HL-60 (cell line): ENCODE results near the gene NAALADL2.

Experiments used
- DNase-seq, 2 experiments: peaks; one replicate each; pipeline ENCODE4 v3.0.0-alpha.2; 2010 to 2020; ENCODE audit warnings: low read depth in 1 of 2, low spot score in 1 of 2
- H3K27ac ChIP-seq: fragments of 250-450 bp; sonication (Bioruptor Pico); replicated peaks from 2 replicates; pipeline ENCODE4 v1.5.1; 2020; ENCODE audit warnings: mild to moderate bottlenecking, moderate library complexity
- H3K27me3 ChIP-seq: fragments of 250-450 bp; sonication (Bioruptor Pico); 2 replicates; pipeline ENCODE4 v1.5.1; 2021; ENCODE audit warnings: mild to moderate bottlenecking, moderate library complexity; ENCODE audit not compliant: insufficient read depth, poor library complexity, severe bottlenecking
- H3K4me3 ChIP-seq: replicated peaks from 2 replicates; pipeline ENCODE4 v1.5.1; 2011; ENCODE audit warnings: mild to moderate bottlenecking, control low read depth, low read length; ENCODE audit not compliant: insufficient read depth
- GABPA ChIP-seq: IDR thresholded peaks from 2 replicates; pipeline ENCODE4 v1.6.1; 2012; ENCODE audit warnings: low read depth
- POLR2AphosphoS5 ChIP-seq: IDR thresholded peaks from 2 replicates; pipeline ENCODE4 v1.6.1; 2012; ENCODE audit warnings: low read depth
- REST ChIP-seq: IDR thresholded peaks from 2 replicates; pipeline ENCODE4 v1.6.1; 2012; ENCODE audit warnings: low read depth; ENCODE audit not compliant: insufficient replicate concordance
- SPI1 ChIP-seq: IDR thresholded peaks from 2 replicates; pipeline ENCODE4 v1.6.1; 2012; ENCODE audit warnings: low read depth, mild to moderate bottlenecking, borderline replicate concordance
- TF ChIP-seq, protein P1 (sequence below): IDR thresholded peaks from one replicate; pipeline ENCODE4 v1.5.1; 2011; ENCODE audit warnings: low read length, control low read depth, inconsistent platforms; ENCODE audit not compliant: insufficient read depth

NAALADL2 gene

GRCh38 chr3:175015056-175015635 is 156.0 kb downstream of the NAALADL2 start:
- Histone ChIP-seq H3K4me3 (no peak overlapping the region), H3K27me3 (no peaks in the 10 kb centered on the region), H3K27ac (no peak overlapping the region)
- no peak for DNase-seq
- TF ChIP-seq, protein P1, sequence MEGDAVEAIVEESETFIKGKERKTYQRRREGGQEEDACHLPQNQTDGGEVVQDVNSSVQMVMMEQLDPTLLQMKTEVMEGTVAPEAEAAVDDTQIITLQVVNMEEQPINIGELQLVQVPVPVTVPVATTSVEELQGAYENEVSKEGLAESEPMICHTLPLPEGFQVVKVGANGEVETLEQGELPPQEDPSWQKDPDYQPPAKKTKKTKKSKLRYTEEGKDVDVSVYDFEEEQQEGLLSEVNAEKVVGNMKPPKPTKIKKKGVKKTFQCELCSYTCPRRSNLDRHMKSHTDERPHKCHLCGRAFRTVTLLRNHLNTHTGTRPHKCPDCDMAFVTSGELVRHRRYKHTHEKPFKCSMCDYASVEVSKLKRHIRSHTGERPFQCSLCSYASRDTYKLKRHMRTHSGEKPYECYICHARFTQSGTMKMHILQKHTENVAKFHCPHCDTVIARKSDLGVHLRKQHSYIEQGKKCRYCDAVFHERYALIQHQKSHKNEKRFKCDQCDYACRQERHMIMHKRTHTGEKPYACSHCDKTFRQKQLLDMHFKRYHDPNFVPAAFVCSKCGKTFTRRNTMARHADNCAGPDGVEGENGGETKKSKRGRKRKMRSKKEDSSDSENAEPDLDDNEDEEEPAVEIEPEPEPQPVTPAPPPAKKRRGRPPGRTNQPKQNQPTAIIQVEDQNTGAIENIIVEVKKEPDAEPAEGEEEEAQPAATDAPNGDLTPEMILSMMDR = no peak
- TF ChIP-seq POLR2AphosphoS5 (no peak), SPI1 (no peak), GABPA (no peak), REST (no peak)

GRCh38 chr3:175018946-175019727 is 160.0 kb downstream of the NAALADL2 start:
- TF ChIP-seq POLR2AphosphoS5 = no peak
- TF ChIP-seq, protein P1 = no peak
- no peak for TF ChIP-seq SPI1
- no peak for TF ChIP-seq REST
- no peak for TF ChIP-seq GABPA
- Histone ChIP-seq H3K4me3 (no peak overlapping the region), H3K27me3 (no peaks in the 10 kb centered on the region), H3K27ac (no peak overlapping the region)
- DNase-seq = no peak

GRCh38 chr3:175020101-175020500 is 161.0 kb downstream of the NAALADL2 start:
- no peaks in the 10 kb centered on the region for H3K27me3 ChIP-seq
- no peak overlapping the region for H3K27ac ChIP-seq
- no peak for DNase-seq
- TF ChIP-seq, protein P1 = no peak
- TF ChIP-seq POLR2AphosphoS5 = no peak
- TF ChIP-seq REST = no peak
- no peak for TF ChIP-seq GABPA
- no peak overlapping the region for H3K4me3 ChIP-seq
